UCSD-AML1 (cell line): ENCODE data around the gene NOS1AP.
A peak's percentile ranks its signal among the peaks of the same experiment; 100 is the strongest.

Source experiments
- DNase-seq: peaks from one replicate; lab custom pipeline; 2025; ENCODE audit not compliant: unreplicated experiment; lab: John Stamatoyannopoulos, UW

NOS1AP gene

GRCh38 chr1:162088281-162088969, 18.9 kb downstream of the NOS1AP start:
- no peak for DNase-seq

- no peak for DNase-seq
Observed at GRCh38 chr1:162089748-162090147, 20.3 kb downstream of the NOS1AP start.

DNA sequence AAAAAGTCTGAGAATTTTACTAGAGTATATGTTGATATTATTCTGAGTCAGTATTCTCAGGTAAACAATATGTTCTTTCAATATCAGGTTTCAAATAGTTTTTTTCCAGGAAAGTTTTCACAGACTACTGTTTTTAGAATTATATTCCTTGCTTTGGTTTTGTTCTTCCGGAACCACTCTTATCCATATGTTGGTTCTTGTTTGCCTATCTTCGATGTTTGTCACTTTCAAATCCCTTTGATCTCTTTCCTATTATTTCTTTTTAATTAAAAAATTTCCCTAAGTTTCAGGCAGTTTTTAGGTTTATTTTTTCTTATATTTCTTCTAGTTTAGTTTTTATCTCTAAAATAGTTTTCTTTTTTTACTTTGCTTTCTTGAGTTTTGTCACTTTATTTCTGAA, 20.9 kb downstream of the NOS1AP start:
- no peak for DNase-seq

DNA sequence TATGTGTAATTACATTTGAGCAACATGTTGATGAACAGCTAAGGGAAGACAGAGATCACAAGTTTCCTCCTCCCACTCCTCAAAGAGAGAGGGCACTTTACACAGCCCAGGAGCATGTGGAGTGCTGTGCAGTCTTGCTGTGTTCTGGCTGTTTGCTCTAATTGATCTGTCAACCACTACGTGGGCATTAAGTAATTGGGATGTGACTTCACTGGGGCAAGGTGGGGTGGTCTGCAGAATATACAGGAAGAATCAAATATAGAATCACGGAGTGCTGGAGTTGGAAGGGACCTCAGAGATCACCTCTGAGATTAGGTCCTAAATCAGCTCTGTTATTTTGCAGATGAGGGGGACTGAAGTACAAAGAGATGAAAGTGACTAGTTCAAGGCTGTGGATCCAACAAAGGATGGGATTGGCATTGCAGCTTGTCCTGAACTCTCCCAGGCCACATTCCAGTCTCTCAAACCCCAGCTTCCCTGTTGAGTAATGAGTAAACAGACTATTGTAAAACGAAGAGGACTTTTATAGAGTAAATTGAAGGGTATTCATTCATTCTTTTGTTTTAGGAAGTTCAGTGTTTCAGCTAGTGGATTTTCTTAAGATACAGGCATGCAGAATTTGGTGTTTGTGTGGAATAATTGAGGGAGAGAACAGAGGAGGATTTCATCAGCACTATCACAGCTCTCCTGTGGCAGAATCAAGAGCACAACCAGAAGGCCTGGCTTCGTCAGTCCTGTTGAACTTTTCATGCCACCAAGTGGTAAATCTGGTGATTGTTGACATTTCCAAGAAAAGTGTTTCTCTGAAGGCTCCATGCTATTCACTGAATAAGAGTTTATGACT, 22.4 kb downstream of the NOS1AP start:
- DNase-seq, result no peak

GRCh38 chr1:162093095-162093494, 23.6 kb downstream of the NOS1AP start:
- DNase-seq, result no peak

DNA sequence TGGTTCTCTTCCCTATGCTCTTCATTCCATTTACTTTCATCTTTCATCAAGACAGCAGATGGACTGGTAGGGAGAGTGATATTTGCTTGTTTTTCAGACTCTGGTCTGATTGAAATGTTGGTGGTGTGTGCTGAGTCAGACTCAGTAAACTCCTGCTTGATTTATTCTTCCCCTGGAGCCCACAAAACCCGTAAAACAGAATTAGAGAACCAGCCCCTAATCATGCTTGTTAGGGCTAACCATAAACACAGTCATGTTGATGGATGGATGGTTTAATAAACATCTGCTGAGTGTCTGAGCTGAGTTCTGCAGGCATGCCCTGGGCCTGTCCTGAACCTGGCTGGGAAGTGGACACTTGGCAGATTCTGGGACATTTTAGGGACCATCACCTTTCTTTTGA, 24.8 kb downstream of the NOS1AP start:
- DNase-seq, result no peak

GRCh38 chr1:162094723-162095122, 25.2 kb downstream of the NOS1AP start:
- no peak for DNase-seq

- DNase-seq, result no peak
Observed at GRCh38 chr1:162107911-162108310, 38.4 kb downstream of the NOS1AP start.

DNA sequence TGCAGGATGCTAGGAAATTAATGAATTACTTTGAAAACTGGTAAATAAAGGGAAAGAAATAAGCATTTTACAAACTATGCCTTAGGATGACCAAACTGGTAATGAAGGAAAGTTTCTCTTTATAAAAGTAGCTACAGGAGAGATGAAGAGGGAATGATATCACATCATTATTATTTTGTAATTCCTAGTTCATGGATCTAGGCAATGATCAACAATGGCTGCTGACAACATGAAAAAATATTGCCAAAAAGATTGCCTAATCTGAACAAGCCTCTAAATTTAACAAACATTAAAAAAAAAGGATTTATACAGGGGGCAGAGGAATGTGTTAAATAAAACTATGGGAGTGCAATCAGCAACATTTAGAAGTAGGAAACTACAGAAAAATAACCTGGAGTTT, 38.9 kb downstream of the NOS1AP start:
- DNase-seq, result no peak

GRCh38 chr1:162110910-162111309, 41.4 kb downstream of the NOS1AP start:
- no peak for DNase-seq

DNA sequence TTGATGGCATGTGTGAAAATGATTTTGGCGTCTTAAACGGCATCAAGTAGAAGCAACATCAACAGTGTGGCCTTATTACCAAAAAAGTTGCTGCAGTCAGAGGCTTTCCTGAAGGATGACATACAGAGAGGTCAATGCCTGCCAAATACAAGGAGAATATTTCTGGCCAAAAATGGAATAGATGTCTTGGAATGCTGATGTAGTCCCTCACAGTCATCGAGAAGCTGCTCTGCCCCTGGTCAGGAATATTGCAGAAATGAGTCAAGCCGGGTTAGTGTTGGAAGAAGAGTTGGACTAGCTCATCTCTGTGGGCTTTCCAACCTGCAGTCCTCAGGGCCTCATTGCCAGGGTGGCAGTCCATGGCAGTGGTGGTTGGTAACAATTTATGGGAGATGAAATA, 42.1 kb downstream of the NOS1AP start:
- DNase-seq, result no peak

DNA sequence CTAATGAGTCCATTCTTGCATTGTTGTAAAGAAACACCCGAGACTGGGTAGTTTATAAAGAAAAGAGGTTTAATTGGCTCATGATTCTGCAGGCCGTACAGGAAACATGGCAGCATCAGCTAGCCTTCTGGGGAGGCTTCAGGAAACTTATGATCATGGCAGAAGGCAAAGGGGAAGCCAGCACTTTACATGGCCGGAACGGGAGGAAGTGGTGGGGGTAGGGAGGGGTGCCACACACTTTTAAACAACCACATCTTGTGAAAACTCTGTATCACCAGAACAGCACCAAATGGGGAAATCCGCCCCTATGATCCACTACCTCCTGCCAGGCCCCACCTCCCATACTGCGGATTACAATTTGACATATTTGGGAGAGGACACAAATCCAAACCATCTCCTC, 43.9 kb downstream of the NOS1AP start:
- DNase-seq, result peak; percentile 16

DNA sequence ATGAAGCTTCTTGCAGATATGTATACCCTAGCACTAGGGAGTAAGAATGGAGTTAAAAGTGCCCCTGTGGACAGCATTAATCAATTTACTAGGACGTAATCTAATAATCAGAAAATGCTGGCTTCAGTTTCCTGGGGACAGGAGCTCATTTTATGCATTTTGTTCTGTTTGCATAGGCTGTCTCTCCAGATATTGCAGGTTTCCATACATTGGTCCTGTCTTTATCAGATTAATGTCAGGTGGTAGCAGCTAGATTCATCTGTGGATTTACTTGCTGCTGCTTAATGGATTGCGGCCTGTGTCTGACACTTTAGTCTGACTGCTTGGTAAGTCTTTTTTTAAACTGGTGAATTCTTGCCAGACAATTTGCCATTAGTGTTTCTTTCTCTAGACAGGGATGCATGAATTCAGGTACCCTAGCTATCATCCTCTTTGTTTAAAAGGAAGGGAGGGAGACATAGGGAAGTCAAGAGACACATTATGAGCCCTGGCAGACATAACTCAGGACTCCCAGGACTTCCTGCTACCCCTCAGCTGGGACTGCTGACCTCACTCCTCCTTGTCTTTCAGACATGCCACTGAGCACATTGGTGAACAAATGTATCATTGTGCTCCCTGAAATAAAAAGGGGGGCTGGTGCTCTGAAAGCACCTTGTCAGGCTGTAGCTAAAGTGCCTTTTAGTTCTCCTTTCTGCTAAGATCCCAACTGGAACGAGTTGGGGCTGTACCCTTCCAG, 47.7 kb downstream of the NOS1AP start:
- no peak for DNase-seq

DNA sequence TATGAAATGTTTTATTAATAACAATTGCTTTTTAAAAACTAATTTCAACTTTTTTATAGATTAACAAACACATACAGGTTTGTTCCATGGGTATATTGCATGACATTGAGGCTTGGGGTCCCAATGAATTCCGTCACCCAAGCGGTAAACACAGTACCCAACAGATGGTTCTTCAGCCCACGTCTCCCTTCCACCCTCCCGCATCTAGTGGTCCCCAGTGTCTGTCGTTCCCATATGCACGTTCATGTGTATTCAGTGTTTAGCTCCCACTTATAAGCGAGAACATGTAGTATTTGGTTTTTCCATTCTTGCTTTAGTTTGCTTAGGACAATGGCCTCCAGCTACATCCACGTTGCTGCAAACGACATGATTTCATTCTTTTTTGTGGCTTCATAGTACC, 48.6 kb downstream of the NOS1AP start:
- DNase-seq, result no peak

GRCh38 chr1:162128693-162129356, 59.3 kb downstream of the NOS1AP start:
- DNase-seq, result no peak

- no peak for DNase-seq
Observed at GRCh38 chr1:162130308-162130707, 60.8 kb downstream of the NOS1AP start.

- DNase-seq, result no peak
Observed at GRCh38 chr1:162131400-162132321, 62.2 kb downstream of the NOS1AP start.

- DNase-seq, result no peak
Observed at GRCh38 chr1:162133566-162133965, 64.1 kb downstream of the NOS1AP start.

DNA sequence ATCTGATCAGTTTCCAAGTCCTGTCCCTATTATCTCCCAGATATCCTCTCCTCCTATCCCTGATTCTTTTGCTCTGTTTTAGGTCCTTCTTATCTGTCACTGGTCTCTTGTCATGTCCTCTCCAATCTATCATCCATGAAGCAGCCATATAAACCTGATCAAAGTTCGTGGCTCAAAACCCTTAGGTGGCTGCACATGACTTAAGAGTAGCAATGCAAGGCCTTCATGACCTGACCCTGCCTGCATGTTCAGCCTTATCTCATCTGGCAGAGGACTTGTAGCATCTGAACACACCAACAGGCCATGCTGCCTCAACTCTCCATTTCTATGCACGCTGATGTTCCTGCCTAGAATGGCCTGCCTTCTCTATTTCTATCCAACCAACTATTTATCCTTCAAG, 65.2 kb downstream of the NOS1AP start:
- DNase-seq, result no peak

DNA sequence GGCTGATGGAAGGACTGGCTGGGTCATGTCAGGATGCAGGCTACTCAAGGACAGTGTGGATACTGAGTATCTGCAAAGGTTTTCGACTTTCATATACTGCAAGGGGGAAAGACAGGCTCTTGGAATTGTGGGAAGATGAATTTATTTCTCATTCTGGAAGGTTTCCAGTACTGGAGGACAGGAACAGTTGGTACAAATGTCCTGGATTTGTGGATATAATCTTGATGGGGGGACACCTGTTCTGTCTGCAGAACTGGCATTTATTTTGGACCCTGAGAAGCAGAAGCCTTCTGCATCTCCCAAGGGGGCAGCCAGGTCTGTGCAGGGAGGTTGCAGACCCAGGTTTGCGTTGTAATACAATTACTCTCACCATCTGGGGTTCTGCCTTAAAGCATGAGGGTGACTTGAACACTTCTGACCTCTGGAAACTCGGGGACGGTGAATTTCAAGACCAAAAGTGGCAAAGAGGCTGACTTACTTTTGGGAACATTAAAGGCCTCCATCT, 65.8 kb downstream of the NOS1AP start:
- no peak for DNase-seq
